ENCODE data around the gene NFE2L1.

GRCh38 chr17:48059125-48059668 lies 11.0 kb downstream of the NFE2L1 start:
- TF ChIP-seq POLR2A (IDR thresholded peaks at IDR 0.05) (no peak), POLR2AphosphoS5 (IDR thresholded peaks at IDR 0.05) (no peak)
- TF ChIP-seq, protein P1, sequence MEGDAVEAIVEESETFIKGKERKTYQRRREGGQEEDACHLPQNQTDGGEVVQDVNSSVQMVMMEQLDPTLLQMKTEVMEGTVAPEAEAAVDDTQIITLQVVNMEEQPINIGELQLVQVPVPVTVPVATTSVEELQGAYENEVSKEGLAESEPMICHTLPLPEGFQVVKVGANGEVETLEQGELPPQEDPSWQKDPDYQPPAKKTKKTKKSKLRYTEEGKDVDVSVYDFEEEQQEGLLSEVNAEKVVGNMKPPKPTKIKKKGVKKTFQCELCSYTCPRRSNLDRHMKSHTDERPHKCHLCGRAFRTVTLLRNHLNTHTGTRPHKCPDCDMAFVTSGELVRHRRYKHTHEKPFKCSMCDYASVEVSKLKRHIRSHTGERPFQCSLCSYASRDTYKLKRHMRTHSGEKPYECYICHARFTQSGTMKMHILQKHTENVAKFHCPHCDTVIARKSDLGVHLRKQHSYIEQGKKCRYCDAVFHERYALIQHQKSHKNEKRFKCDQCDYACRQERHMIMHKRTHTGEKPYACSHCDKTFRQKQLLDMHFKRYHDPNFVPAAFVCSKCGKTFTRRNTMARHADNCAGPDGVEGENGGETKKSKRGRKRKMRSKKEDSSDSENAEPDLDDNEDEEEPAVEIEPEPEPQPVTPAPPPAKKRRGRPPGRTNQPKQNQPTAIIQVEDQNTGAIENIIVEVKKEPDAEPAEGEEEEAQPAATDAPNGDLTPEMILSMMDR (IDR thresholded peaks at IDR 0.05): no peak

All from prostate gland (tissue), 2 donors.